A549 (cell line): ENCODE measurements around the gene TBXT. TPM values are rescaled to one million over a fixed set of nuclear protein-coding genes. Genes with fewer than 3 reads are reported as not detected.
A peak's percentile ranks its signal among the peaks of the same experiment; 100 is the strongest.

Experiments used
- ATAC-seq, 2 experiments: fragments of 200-7000 bp in 1 of 2; fragments of >200 bp in 1 of 2; cut with Nextera tagmentation in 1 of 2; cut with Tn5 transposase in 1 of 2; 3 replicates each; pipeline versions ENCODE4 v1.8.0 to v1.9.1; 2018 to 2020; ENCODE audit warnings: mild to moderate bottlenecking in 1 of 2, moderate library complexity in 1 of 2
- CTCF ChIA-PET: fragments of 300-600 bp; sonication (Branson Sonifier 250); formaldehyde crosslinking; extraction: SDS; loops from one replicate; lab custom pipeline; 2021; ENCODE audit warnings: antibody characterized with exemption, inconsistent platforms; lab: Yijun Ruan, JAX
- POLR2A ChIA-PET: fragments of 350-600 bp; formaldehyde crosslinking; extraction: SDS; loops from one replicate; lab custom pipeline; 2021; ENCODE audit warnings: antibody characterized with exemption, inconsistent platforms; lab: Yijun Ruan, JAX
- DNase-seq, 2 experiments: peaks; one replicate each; pipeline versions ENCODE4 v3.0.0 to v3.0.0-alpha.2; 2011 to 2016; ENCODE audit warnings: low read depth in 1 of 2, low spot score in 1 of 2
- FAIRE-seq: peaks from 2 replicates; lab custom pipeline; 2011; peaks lifted over from hg19 to GRCh38; lab: Jason Lieb, UNC
- H3K27ac ChIP-seq, 2 experiments: fragments of >200 bp; sonication (Bioruptor Twin); formaldehyde crosslinking; 3 replicates each; pipeline ENCODE4 v1.5.1; 2016 to 2017
- H3K4me1 ChIP-seq: fragments of >200 bp; sonication (Bioruptor Twin); formaldehyde crosslinking; 3 replicates; pipeline ENCODE4 v1.6.1; 2016
- H3K4me2 ChIP-seq: fragments of >200 bp; sonication (Bioruptor Twin); formaldehyde crosslinking; 3 replicates; pipeline ENCODE4 v1.6.1; 2016
- H3K4me3 ChIP-seq: fragments of >200 bp; sonication (Bioruptor Twin); formaldehyde crosslinking; 3 replicates; pipeline ENCODE4 v1.5.1; 2016
- H3K9me3 ChIP-seq: fragments of >200 bp; sonication (Bioruptor Twin); formaldehyde crosslinking; 3 replicates; pipeline ENCODE4 v1.6.1; 2016
- BHLHE40 ChIP-seq: IDR thresholded peaks from 2 replicates; pipeline ENCODE4 v1.6.1; 2012; ENCODE audit warnings: low read depth, low read length, inconsistent platforms
- CEBPB ChIP-seq, 2 experiments: fragments of >200 bp in 1 of 2; sonication (Bioruptor Twin) in 1 of 2; formaldehyde crosslinking in 1 of 2; IDR thresholded peaks; 2 replicates each; pipeline ENCODE4 v1.6.1; 2012 to 2016
- CHD2 ChIP-seq: fragments of 150-350 bp; IDR thresholded peaks from 2 replicates; pipeline ENCODE4 v1.6.1; 2014; ENCODE audit warnings: low read length; ENCODE audit not compliant: partially characterized antibody
- EHMT2 ChIP-seq: fragments of 200-600 bp; sonication (generic); IDR thresholded peaks from 2 replicates; pipeline ENCODE4 v1.6.1; 2016; ENCODE audit warnings: antibody characterized with exemption, low read depth, mild to moderate bottlenecking, moderate library complexity
- HOXA7 ChIP-seq: fragments of 250-450 bp; sonication (Bioruptor Pico); IDR thresholded peaks from 2 replicates; pipeline ENCODE4 v1.5.0; 2020; ENCODE audit warnings: mild to moderate bottlenecking, moderate library complexity
- HOXB13 ChIP-seq: fragments of 250-450 bp; sonication (Bioruptor Pico); IDR thresholded peaks from 2 replicates; pipeline ENCODE4 v1.5.0; 2020; ENCODE audit warnings: low read depth, mild to moderate bottlenecking, moderate library complexity
- JUNB ChIP-seq: fragments of >200 bp; sonication (Bioruptor Twin); formaldehyde crosslinking; IDR thresholded peaks from 2 replicates; pipeline ENCODE4 v1.6.1; 2016
- KDM1A ChIP-seq: fragments of 200-600 bp; sonication (generic); IDR thresholded peaks from 2 replicates; pipeline ENCODE4 v1.6.1; 2016; ENCODE audit warnings: low read depth, mild to moderate bottlenecking
- MAFK ChIP-seq: fragments of 450-650 bp; IDR thresholded peaks from 2 replicates; pipeline ENCODE4 v1.6.1; 2014; ENCODE audit not compliant: partially characterized antibody
- NPAS2 ChIP-seq: fragments of 250-450 bp; sonication (Bioruptor Pico); IDR thresholded peaks from 2 replicates; pipeline ENCODE4 v1.8.0; 2022; ENCODE audit warnings: mild to moderate bottlenecking, moderate library complexity, borderline replicate concordance
- NR3C1 ChIP-seq: fragments of >200 bp; sonication (Bioruptor Twin); formaldehyde crosslinking; IDR thresholded peaks from 3 replicates; pipeline ENCODE4 v1.6.1; 2017
- PHF8 ChIP-seq: fragments of 200-600 bp; sonication (generic); IDR thresholded peaks from 2 replicates; pipeline ENCODE4 v1.6.1; 2016; ENCODE audit warnings: low read depth, mild to moderate bottlenecking, antibody characterized with exemption, moderate library complexity, borderline replicate concordance
- POLR2AphosphoS2 ChIP-seq: conservative IDR thresholded peaks from 2 replicates; pipeline ENCODE4 v1.6.1; 2012; ENCODE audit warnings: low read length, improper control_type of control experiment, inconsistent platforms
- RAD21 ChIP-seq, 2 experiments: fragments of >200 bp in 1 of 2; sonication (Bioruptor Twin) in 1 of 2; formaldehyde crosslinking in 1 of 2; IDR thresholded peaks in 1 of 2; conservative IDR thresholded peaks in 1 of 2; 2 replicates in 1 of 2; 3 replicates in 1 of 2; pipeline ENCODE4 v1.6.1; 2012 to 2018; ENCODE audit warnings: inconsistent platforms in 1 of 2
- RARB ChIP-seq: fragments of 250-450 bp; sonication (Bioruptor Pico); IDR thresholded peaks from 2 replicates; pipeline ENCODE4 v1.8.0; 2021; ENCODE audit warnings: mild to moderate bottlenecking, moderate library complexity
- RCOR1 ChIP-seq: fragments of 150-350 bp; IDR thresholded peaks from 2 replicates; pipeline ENCODE4 v1.6.1; 2014; ENCODE audit warnings: antibody characterized with exemption, low read length, low read depth
- SMC3 ChIP-seq: fragments of >200 bp; sonication (Bioruptor Twin); formaldehyde crosslinking; IDR thresholded peaks from 3 replicates; pipeline ENCODE4 v1.6.1; 2018; ENCODE audit warnings: inconsistent platforms
- TFCP2L1 ChIP-seq: fragments of 250-450 bp; sonication (Bioruptor Pico); IDR thresholded peaks from 2 replicates; pipeline ENCODE4 v1.5.0; 2021; ENCODE audit warnings: mild to moderate bottlenecking
- TP53 ChIP-seq: fragments of 250-450 bp; sonication (Bioruptor Pico); IDR thresholded peaks from 2 replicates; pipeline ENCODE4 v1.5.0; 2021; ENCODE audit warnings: mild to moderate bottlenecking, moderate library complexity
- ZC3H11A ChIP-seq: fragments of 450-650 bp; IDR thresholded peaks from 2 replicates; pipeline ENCODE4 v1.6.1; 2014; ENCODE audit warnings: antibody characterized with exemption, mild to moderate bottlenecking
- ZFP36 ChIP-seq: fragments of 450-650 bp; IDR thresholded peaks from 2 replicates; pipeline ENCODE4 v1.6.1; 2014; ENCODE audit warnings: borderline replicate concordance; ENCODE audit not compliant: partially characterized antibody
- WGBS: methylation state at CpG from one replicate; pipeline ENCODE4 v1.1.6; 2017; ENCODE audit errors: missing lambda C conversion rate; 5-methylcytosine and 5-hydroxymethylcytosine counted together
- polyA plus RNA-seq, 4 experiments: library from polyadenylated mRNA; depleted of rRNA in 3 of 4; stranded (reverse); fragments of >200 nt; fragmentation: RNase III in 1 of 4; extraction: RNeasy Plus Mini Kit Qiagen cat#74134 plus additional on column Dnase treatment in 1 of 4; gene quantifications; 2 replicates in 3 of 4; 3 replicates in 1 of 4; pipeline ENCODE4 v1.2.3, GENCODE V29; 2011 to 2017
- TF ChIP-seq, protein P1 (sequence below): IDR thresholded peaks from 2 replicates; pipeline ENCODE4 v1.6.1; 2012
- TF ChIP-seq, protein P2 (sequence below): fragments of >200 bp; sonication (Bioruptor Twin); formaldehyde crosslinking; IDR thresholded peaks from 3 replicates; pipeline ENCODE4 v1.5.1; 2016
- TF ChIP-seq, protein P3 (sequence below): IDR thresholded peaks from 2 replicates; pipeline ENCODE4 v1.6.1; 2012
- TF ChIP-seq, protein P4 (sequence below): fragments of 250-450 bp; sonication (Bioruptor Pico); IDR thresholded peaks from 2 replicates; pipeline ENCODE4 v1.5.0; 2020; ENCODE audit warnings: low read depth, mild to moderate bottlenecking, moderate library complexity
- TF ChIP-seq, protein P5 (sequence below): fragments of >200 bp; sonication (Bioruptor Twin); formaldehyde crosslinking; IDR thresholded peaks from 2 replicates; pipeline ENCODE4 v1.6.1; 2016
- TF ChIP-seq, protein P6 (sequence below): fragments of 450-650 bp; IDR thresholded peaks from 2 replicates; pipeline ENCODE4 v1.6.1; 2014; ENCODE audit warnings: antibody characterized with exemption

The TBXT gene
- polyA plus RNA-seq, 2 of the 4 experiments (the other 2 are of a cell fraction): not detected

DNA sequence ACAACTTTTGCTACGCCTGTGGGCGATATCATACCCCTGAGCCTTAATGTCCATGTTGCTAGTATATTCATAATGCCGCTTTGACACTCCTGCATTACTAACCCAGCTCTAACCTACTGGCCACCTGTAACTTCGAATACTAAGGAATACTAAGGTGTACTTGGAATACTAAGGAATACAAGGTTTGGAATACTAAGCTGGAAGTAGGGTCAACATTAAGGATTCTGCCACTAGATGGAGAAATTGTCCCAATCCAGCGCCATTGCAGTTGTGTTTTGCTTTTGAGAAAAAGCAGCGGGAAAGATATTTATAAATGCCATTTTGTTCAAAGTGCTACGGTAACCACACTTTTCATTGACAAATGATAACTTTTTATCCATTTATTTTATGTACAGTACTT, 10.7 kb downstream of the TBXT start:
- Histone ChIP-seq H3K4me2 (no peak overlapping the region), H3K4me3 (no peak overlapping the region), H3K9me3 (no peaks in the 10 kb centered on the region), H3K27ac (no peak overlapping the region), H3K4me1 (no peaks in the 10 kb centered on the region)
- DNase-seq (peak; percentile 17 to 23), FAIRE-seq (no peak), ATAC-seq (peak in 1 of 2 experiments; percentile 69; a peak in 3 of 6 replicates)
- WGBS: 37% methylated on average over 7 of the region's 7 CpGs
- ChIA-PET CTCF (interaction anchor here (0.8 to 4.2 kb wide), 8 partner anchors 8 to 243 kb away, joined by 3 to 22 read pairs (median 4); no protein-coding TSS in a partner anchor), POLR2A (no interaction called here)
- TF ChIP-seq RAD21 (conservative IDR thresholded peaks at IDR 0.05 in 1 of 2, IDR thresholded peaks at IDR 0.05 in 1 of 2) (peak; percentile 55 to 61), TFCP2L1 (CRISPR knock-in tag) (no peak), SMC3 (peak; percentile 28; the same call in 1 of the 3 replicates), HOXA7 (CRISPR knock-in tag) (no peak), HOXB13 (CRISPR knock-in tag) (no peak), TP53 (CRISPR knock-in tag) (no peak), BHLHE40 (no peak), POLR2AphosphoS2 (no peak), CEBPB (IDR thresholded peaks at IDR 0.05) (no peak), ZC3H11A (no peak)
- TF ChIP-seq, protein P1, sequence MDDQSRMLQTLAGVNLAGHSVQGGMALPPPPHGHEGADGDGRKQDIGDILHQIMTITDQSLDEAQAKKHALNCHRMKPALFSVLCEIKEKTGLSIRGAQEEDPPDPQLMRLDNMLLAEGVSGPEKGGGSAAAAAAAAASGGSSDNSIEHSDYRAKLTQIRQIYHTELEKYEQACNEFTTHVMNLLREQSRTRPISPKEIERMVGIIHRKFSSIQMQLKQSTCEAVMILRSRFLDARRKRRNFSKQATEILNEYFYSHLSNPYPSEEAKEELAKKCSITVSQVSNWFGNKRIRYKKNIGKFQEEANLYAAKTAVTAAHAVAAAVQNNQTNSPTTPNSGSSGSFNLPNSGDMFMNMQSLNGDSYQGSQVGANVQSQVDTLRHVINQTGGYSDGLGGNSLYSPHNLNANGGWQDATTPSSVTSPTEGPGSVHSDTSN: no peak
- TF ChIP-seq, protein P2, sequence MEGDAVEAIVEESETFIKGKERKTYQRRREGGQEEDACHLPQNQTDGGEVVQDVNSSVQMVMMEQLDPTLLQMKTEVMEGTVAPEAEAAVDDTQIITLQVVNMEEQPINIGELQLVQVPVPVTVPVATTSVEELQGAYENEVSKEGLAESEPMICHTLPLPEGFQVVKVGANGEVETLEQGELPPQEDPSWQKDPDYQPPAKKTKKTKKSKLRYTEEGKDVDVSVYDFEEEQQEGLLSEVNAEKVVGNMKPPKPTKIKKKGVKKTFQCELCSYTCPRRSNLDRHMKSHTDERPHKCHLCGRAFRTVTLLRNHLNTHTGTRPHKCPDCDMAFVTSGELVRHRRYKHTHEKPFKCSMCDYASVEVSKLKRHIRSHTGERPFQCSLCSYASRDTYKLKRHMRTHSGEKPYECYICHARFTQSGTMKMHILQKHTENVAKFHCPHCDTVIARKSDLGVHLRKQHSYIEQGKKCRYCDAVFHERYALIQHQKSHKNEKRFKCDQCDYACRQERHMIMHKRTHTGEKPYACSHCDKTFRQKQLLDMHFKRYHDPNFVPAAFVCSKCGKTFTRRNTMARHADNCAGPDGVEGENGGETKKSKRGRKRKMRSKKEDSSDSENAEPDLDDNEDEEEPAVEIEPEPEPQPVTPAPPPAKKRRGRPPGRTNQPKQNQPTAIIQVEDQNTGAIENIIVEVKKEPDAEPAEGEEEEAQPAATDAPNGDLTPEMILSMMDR: peak; percentile 48
- TF ChIP-seq, protein P3, sequence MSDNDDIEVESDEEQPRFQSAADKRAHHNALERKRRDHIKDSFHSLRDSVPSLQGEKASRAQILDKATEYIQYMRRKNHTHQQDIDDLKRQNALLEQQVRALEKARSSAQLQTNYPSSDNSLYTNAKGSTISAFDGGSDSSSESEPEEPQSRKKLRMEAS: no peak
- TF ChIP-seq, protein P4, sequence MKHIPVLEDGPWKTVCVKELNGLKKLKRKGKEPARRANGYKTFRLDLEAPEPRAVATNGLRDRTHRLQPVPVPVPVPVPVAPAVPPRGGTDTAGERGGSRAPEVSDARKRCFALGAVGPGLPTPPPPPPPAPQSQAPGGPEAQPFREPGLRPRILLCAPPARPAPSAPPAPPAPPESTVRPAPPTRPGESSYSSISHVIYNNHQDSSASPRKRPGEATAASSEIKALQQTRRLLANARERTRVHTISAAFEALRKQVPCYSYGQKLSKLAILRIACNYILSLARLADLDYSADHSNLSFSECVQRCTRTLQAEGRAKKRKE (CRISPR knock-in tag): no peak

DNA sequence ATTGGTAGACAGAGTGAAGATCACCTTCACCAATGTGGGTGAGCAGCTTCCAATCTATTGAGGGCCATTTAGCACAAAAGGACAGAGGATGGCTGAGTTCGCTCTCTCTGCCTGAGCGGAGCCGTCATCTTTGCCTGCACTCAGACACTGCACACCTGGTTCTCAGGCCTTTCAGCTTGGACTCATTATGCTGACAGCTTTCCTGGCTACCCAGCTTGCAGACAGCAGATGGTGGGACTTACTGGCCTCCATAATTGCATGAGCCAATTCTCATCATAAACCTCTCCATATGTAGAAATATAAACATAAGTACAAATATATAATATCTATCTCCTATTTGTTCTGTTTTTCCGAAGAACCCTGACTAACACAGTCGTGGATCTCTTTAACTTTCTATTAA, 13.7 kb downstream of the TBXT start:
- TF ChIP-seq EHMT2 (no peak), NR3C1 (no peak), RARB (CRISPR knock-in tag) (no peak), KDM1A (no peak)
- TF ChIP-seq, protein P5, sequence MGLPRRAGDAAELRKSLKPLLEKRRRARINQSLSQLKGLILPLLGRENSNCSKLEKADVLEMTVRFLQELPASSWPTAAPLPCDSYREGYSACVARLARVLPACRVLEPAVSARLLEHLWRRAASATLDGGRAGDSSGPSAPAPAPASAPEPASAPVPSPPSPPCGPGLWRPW: no peak
- ATAC-seq (no peak), FAIRE-seq (no peak), DNase-seq (no peak)
- Histone ChIP-seq H3K4me1 (no peaks in the 10 kb centered on the region), H3K4me2 (no peak overlapping the region), H3K9me3 (peaks cover 6% of the 10 kb centered on the region; the same call in 1 of the 3 replicates), H3K4me3 (no peak overlapping the region), H3K27ac (no peak overlapping the region)
- ChIA-PET CTCF (no interaction called here), POLR2A (no interaction called here)
- 42% methylated on average over 5 of the region's 5 CpGs for WGBS

DNA sequence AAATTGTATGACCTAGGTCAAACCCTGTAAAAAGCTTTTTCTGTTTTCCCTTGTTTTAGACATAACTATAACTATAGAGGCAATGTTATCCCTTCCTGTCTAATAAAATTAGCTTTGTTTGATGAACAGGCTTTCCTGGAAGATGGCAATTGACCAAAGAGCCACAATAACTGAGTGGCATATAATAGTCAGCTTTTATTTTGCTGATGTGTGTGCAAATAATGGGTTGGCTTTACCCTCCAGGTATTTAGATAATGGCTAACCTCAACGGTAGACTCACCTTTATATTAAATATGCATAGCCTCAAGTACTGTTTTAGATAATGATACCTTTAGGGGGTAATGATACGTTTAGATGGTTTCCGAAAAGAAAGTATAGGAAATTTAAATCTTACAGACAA, 15.0 kb downstream of the TBXT start:
- POLR2A ChIA-PET: no interaction called here
- TF ChIP-seq CHD2: no peak
- no peak for TF ChIP-seq TFCP2L1 (CRISPR knock-in tag)
- no peak for TF ChIP-seq MAFK
- TF ChIP-seq, protein P5: no peak
- no peak for TF ChIP-seq RCOR1
- no peak for TF ChIP-seq HOXB13 (CRISPR knock-in tag)
- no peak for TF ChIP-seq TP53 (CRISPR knock-in tag)
- TF ChIP-seq, protein P6, sequence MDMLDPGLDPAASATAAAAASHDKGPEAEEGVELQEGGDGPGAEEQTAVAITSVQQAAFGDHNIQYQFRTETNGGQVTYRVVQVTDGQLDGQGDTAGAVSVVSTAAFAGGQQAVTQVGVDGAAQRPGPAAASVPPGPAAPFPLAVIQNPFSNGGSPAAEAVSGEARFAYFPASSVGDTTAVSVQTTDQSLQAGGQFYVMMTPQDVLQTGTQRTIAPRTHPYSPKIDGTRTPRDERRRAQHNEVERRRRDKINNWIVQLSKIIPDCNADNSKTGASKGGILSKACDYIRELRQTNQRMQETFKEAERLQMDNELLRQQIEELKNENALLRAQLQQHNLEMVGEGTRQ: no peak
- no peak for TF ChIP-seq PHF8
- TF ChIP-seq, protein P3: no peak
- no peak for TF ChIP-seq ZFP36
- no peak for TF ChIP-seq NPAS2 (CRISPR knock-in tag)
- TF ChIP-seq JUNB: no peak

More for the DNA sequence above, 15.0 kb downstream of the TBXT start:
- H3K4me2 ChIP-seq: no peak overlapping the region
- 26% methylated on average over 3 of the region's 3 CpGs for WGBS
- H3K9me3 ChIP-seq: peaks cover 6% of the 10 kb centered on the region; the same call in 1 of the 3 replicates
- H3K4me3 ChIP-seq: no peak overlapping the region
- CTCF ChIA-PET: interaction anchor here (0.6 to 1.3 kb wide), 2 partner anchors 9 to 732 kb away, joined by 3 to 4 read pairs; no protein-coding TSS in a partner anchor
- DNase-seq (no peak), FAIRE-seq (no peak), ATAC-seq (no peak)
- H3K4me1 ChIP-seq: no peaks in the 10 kb centered on the region
- no peak overlapping the region for H3K27ac ChIP-seq
